Liver (tissue), 9 donors: Measurements from ENCODE around the gene DRGX. TPM values are rescaled to one million over a fixed set of nuclear protein-coding genes. Genes with fewer than 3 reads are reported as not detected.

Experiments
- DNase-seq: peaks from one replicate; pipeline ENCODE4 v3.0.0-alpha.2; 2017; ENCODE audit warnings: low spot score
- H3K27ac ChIP-seq, 2 donors: one replicate each; pipeline ENCODE4 v1.7.0; 2013; ENCODE audit warnings: inconsistent platforms in 2 of 2, low read length in 2 of 2, control low read depth in 1 of 2, low read depth in 1 of 2, mild to moderate bottlenecking in 1 of 2
- H3K27me3 ChIP-seq, 4 donors: one replicate each; pipeline versions ENCODE4 v1.6.1 to v1.7.0; 2013; ENCODE audit warnings: low read length in 3 of 4, inconsistent platforms in 1 of 4, mild to moderate bottlenecking in 1 of 4, moderate library complexity in 1 of 4; ENCODE audit not compliant: control insufficient read depth in 4 of 4, insufficient read depth in 4 of 4
- H3K36me3 ChIP-seq, 4 donors: one replicate each; pipeline versions ENCODE4 v1.6.1 to v1.7.0; 2013; ENCODE audit warnings: low read length in 3 of 4, mild to moderate bottlenecking in 3 of 4, low read depth in 1 of 4, moderate library complexity in 1 of 4; ENCODE audit not compliant: control insufficient read depth in 4 of 4, insufficient read depth in 3 of 4
- H3K4me1 ChIP-seq, 4 donors: one replicate each; pipeline versions ENCODE4 v1.6.1 to v1.7.0; 2013; ENCODE audit warnings: low read length in 3 of 4, mild to moderate bottlenecking in 3 of 4, moderate library complexity in 1 of 4; ENCODE audit not compliant: control insufficient read depth in 4 of 4, insufficient read depth in 4 of 4
- H3K4me3 ChIP-seq, 3 donors: one replicate each; pipeline versions ENCODE4 v1.6.1 to v1.7.0; 2013; ENCODE audit warnings: low read length in 3 of 3, control low read depth in 1 of 3, low read depth in 1 of 3, mild to moderate bottlenecking in 1 of 3
- H3K9ac ChIP-seq, 2 donors: one replicate each; pipeline ENCODE4 v1.7.0; 2013; ENCODE audit warnings: low read length in 2 of 2, mild to moderate bottlenecking in 2 of 2, moderate library complexity in 2 of 2, control low read depth in 1 of 2, low read depth in 1 of 2
- H3K9me3 ChIP-seq, 4 donors: one replicate each; pipeline versions ENCODE4 v1.6.1 to v1.7.0; 2013; ENCODE audit warnings: low read length in 3 of 4; ENCODE audit not compliant: control insufficient read depth in 4 of 4
- EGR1 ChIP-seq, 2 donors: IDR thresholded peaks; 2 replicates each; pipeline ENCODE4 v1.6.1; 2016 to 2018; ENCODE audit warnings: antibody characterized with exemption in 2 of 2, low read depth in 2 of 2
- FOXA1 ChIP-seq: IDR thresholded peaks from 2 replicates; pipeline ENCODE4 v1.6.1; 2016; ENCODE audit warnings: antibody characterized with exemption
- FOXA2 ChIP-seq: IDR thresholded peaks from 2 replicates; pipeline ENCODE4 v1.6.1; 2016; ENCODE audit warnings: antibody characterized with exemption
- GABPA ChIP-seq, 2 donors: IDR thresholded peaks in 1 of 2; conservative IDR thresholded peaks in 1 of 2; 2 replicates each; pipeline ENCODE4 v1.6.1; 2016; ENCODE audit warnings: antibody characterized with exemption in 2 of 2, mild to moderate bottlenecking in 1 of 2, moderate library complexity in 1 of 2
- HNF4A ChIP-seq, 2 donors: conservative IDR thresholded peaks; 2 replicates each; pipeline ENCODE4 v1.6.1; 2016; ENCODE audit warnings: antibody characterized with exemption in 2 of 2, mild to moderate bottlenecking in 2 of 2
- HNF4G ChIP-seq: IDR thresholded peaks from 2 replicates; pipeline ENCODE4 v1.6.1; 2016; ENCODE audit warnings: antibody characterized with exemption
- NR2F2 ChIP-seq: IDR thresholded peaks from 2 replicates; pipeline ENCODE4 v1.6.1; 2016; ENCODE audit warnings: antibody characterized with exemption
- RAD21 ChIP-seq, 2 donors: IDR thresholded peaks; 2 replicates each; pipeline ENCODE4 v1.6.1; 2016; ENCODE audit warnings: antibody characterized with exemption in 2 of 2, mild to moderate bottlenecking in 2 of 2
- RXRA ChIP-seq, 2 donors: IDR thresholded peaks; 2 replicates each; pipeline ENCODE4 v1.6.1; 2017 to 2018; ENCODE audit warnings: antibody characterized with exemption in 2 of 2, mild to moderate bottlenecking in 1 of 2
- SP1 ChIP-seq: IDR thresholded peaks from 2 replicates; pipeline ENCODE4 v1.6.1; 2018; ENCODE audit warnings: antibody characterized with exemption, mild to moderate bottlenecking
- TAF1 ChIP-seq: conservative IDR thresholded peaks from 2 replicates; pipeline ENCODE4 v1.6.1; 2016; ENCODE audit warnings: antibody characterized with exemption, mild to moderate bottlenecking
- YY1 ChIP-seq: IDR thresholded peaks from 2 replicates; pipeline ENCODE4 v1.6.1; 2016; ENCODE audit warnings: antibody characterized with exemption, mild to moderate bottlenecking
- WGBS: extraction: QIAGEN DNeasy Blood & Tissue Kit; methylation state at CpG from one replicate; pipeline ENCODE4 v1.1.7; 2013; 5-methylcytosine and 5-hydroxymethylcytosine counted together
- polyA plus RNA-seq, 2 donors: library from polyadenylated mRNA; stranded (reverse) in 1 of 2; unstranded in 1 of 2; fragments of 200-250 nt in 1 of 2; fragments of >200 nt in 1 of 2; fragmentation: Nextera tagmentation in 1 of 2; extraction: Ambion mirVana in 1 of 2; gene quantifications; one replicate each; pipeline versions ENCODE4 v1.2.1 to v1.2.3, GENCODE V29; 2013 to 2015
- total RNA-seq, 2 donors: library from RNA; depleted of rRNA; stranded (reverse); fragments of >200 nt; gene quantifications; one replicate each; pipeline ENCODE4 v1.2.3, GENCODE V29; 2014
- TF ChIP-seq, protein P1 (sequence below): IDR thresholded peaks from 2 replicates; pipeline ENCODE4 v1.6.1; 2016; ENCODE audit warnings: antibody characterized with exemption
- TF ChIP-seq, protein P2 (sequence below): IDR thresholded peaks from 2 replicates; pipeline ENCODE4 v1.6.1; 2016; ENCODE audit warnings: antibody characterized with exemption
- TF ChIP-seq, protein P3 (sequence below): IDR thresholded peaks from 2 replicates; pipeline ENCODE4 v1.6.1; 2016; ENCODE audit warnings: antibody characterized with exemption, mild to moderate bottlenecking
- TF ChIP-seq, protein P4 (sequence below): fragments of 150-350 bp; IDR thresholded peaks from 2 replicates; pipeline ENCODE4 v1.5.1; 2017; ENCODE audit warnings: improper control_type of control experiment, low read depth, low read length; ENCODE audit not compliant: missing input control
- TF ChIP-seq, protein P5 (sequence below): IDR thresholded peaks from 2 replicates; pipeline ENCODE4 v1.6.1; 2016; ENCODE audit warnings: antibody characterized with exemption
- donor health status: healthy.
- donor health status: healthy.
- donor health status: healthy.
- donor health status: healthy.
- donor health status: healthy.

Gene DRGX
- total and polyA plus RNA-seq, 4 donors: not detected

DNA sequence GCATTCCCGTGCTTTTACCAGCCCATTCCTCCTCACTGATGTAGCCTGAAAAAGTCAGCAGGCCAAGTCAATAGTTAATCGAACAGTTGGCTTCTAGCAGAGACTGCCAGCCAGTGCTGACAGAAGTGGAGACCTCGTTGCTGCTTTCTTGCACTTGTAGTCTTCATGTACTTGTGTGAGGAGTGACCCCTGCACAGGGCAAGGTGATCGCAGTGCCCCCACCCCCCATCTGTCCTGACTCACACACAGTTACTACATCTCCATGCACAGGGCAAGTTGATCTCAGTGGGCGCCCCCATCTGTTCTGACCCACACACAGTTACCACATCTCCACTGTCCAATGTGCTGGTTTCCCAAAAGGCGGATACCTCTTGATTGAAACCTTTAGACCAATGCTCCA, 62.7 kb downstream of the DRGX start:
- Histone ChIP-seq H3K27ac (no peak overlapping the region), H3K36me3 (no peaks in the 10 kb centered on the region), H3K9me3 (no peaks in the 10 kb centered on the region), H3K4me3 (no peak overlapping the region), H3K4me1 (no peaks in the 10 kb centered on the region), H3K27me3 (no peaks in the 10 kb centered on the region), H3K9ac (no peak overlapping the region)
- 78% methylated on average over 6 of the region's 6 CpGs for whole genome bisulfite sequencing
- peak; percentile 25 for DNase-seq
- TF ChIP-seq, protein P1, sequence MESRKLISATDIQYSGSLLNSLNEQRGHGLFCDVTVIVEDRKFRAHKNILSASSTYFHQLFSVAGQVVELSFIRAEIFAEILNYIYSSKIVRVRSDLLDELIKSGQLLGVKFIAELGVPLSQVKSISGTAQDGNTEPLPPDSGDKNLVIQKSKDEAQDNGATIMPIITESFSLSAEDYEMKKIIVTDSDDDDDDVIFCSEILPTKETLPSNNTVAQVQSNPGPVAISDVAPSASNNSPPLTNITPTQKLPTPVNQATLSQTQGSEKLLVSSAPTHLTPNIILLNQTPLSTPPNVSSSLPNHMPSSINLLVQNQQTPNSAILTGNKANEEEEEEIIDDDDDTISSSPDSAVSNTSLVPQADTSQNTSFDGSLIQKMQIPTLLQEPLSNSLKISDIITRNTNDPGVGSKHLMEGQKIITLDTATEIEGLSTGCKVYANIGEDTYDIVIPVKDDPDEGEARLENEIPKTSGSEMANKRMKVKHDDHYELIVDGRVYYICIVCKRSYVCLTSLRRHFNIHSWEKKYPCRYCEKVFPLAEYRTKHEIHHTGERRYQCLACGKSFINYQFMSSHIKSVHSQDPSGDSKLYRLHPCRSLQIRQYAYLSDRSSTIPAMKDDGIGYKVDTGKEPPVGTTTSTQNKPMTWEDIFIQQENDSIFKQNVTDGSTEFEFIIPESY: no peak
- no peak for TF ChIP-seq FOXA2
- TF ChIP-seq, protein P2, sequence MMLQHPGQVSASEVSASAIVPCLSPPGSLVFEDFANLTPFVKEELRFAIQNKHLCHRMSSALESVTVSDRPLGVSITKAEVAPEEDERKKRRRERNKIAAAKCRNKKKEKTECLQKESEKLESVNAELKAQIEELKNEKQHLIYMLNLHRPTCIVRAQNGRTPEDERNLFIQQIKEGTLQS: no peak
- TF ChIP-seq, protein P3, sequence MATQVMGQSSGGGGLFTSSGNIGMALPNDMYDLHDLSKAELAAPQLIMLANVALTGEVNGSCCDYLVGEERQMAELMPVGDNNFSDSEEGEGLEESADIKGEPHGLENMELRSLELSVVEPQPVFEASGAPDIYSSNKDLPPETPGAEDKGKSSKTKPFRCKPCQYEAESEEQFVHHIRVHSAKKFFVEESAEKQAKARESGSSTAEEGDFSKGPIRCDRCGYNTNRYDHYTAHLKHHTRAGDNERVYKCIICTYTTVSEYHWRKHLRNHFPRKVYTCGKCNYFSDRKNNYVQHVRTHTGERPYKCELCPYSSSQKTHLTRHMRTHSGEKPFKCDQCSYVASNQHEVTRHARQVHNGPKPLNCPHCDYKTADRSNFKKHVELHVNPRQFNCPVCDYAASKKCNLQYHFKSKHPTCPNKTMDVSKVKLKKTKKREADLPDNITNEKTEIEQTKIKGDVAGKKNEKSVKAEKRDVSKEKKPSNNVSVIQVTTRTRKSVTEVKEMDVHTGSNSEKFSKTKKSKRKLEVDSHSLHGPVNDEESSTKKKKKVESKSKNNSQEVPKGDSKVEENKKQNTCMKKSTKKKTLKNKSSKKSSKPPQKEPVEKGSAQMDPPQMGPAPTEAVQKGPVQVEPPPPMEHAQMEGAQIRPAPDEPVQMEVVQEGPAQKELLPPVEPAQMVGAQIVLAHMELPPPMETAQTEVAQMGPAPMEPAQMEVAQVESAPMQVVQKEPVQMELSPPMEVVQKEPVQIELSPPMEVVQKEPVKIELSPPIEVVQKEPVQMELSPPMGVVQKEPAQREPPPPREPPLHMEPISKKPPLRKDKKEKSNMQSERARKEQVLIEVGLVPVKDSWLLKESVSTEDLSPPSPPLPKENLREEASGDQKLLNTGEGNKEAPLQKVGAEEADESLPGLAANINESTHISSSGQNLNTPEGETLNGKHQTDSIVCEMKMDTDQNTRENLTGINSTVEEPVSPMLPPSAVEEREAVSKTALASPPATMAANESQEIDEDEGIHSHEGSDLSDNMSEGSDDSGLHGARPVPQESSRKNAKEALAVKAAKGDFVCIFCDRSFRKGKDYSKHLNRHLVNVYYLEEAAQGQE: no peak
- TF ChIP-seq GABPA (IDR thresholded peaks at IDR 0.05 in 1 of 2, conservative IDR thresholded peaks at IDR 0.05 in 1 of 2): no peak
- TF ChIP-seq SP1: no peak

DNA sequence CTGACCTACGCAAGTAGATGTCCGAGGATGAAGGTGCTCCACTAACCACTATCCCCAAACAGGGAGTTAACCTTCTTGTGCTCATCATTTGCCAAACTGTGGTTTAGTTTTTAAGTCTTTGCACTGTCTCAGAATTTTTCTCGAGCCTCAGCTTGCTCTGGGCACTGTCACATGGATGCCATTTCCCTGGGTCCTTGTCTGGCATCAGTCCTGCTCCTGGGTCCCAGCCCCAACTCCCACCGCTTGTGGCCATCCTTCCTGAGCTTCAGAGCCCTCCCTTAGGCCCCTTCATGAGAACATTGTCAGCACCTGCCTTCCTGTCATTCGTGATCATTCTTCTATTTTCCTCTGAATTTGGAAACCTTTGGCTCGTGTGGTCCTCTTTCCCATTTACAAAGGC, 63.1 kb downstream of the DRGX start:
- Histone ChIP-seq H3K9ac (no peak overlapping the region), H3K4me1 (no peaks in the 10 kb centered on the region), H3K9me3 (no peaks in the 10 kb centered on the region), H3K36me3 (no peaks in the 10 kb centered on the region), H3K4me3 (no peak overlapping the region), H3K27ac (no peak overlapping the region), H3K27me3 (no peaks in the 10 kb centered on the region)
- DNase-seq: no peak
- no peak for TF ChIP-seq HNF4A (conservative IDR thresholded peaks at IDR 0.05)
- no peak for TF ChIP-seq FOXA1
- TF ChIP-seq, protein P1: no peak
- TF ChIP-seq, protein P4, sequence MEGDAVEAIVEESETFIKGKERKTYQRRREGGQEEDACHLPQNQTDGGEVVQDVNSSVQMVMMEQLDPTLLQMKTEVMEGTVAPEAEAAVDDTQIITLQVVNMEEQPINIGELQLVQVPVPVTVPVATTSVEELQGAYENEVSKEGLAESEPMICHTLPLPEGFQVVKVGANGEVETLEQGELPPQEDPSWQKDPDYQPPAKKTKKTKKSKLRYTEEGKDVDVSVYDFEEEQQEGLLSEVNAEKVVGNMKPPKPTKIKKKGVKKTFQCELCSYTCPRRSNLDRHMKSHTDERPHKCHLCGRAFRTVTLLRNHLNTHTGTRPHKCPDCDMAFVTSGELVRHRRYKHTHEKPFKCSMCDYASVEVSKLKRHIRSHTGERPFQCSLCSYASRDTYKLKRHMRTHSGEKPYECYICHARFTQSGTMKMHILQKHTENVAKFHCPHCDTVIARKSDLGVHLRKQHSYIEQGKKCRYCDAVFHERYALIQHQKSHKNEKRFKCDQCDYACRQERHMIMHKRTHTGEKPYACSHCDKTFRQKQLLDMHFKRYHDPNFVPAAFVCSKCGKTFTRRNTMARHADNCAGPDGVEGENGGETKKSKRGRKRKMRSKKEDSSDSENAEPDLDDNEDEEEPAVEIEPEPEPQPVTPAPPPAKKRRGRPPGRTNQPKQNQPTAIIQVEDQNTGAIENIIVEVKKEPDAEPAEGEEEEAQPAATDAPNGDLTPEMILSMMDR: no peak
- TF ChIP-seq, protein P3: no peak
- no peak for TF ChIP-seq FOXA2
- no peak for TF ChIP-seq RXRA (IDR thresholded peaks at IDR 0.05)
- TF ChIP-seq NR2F2: no peak
- no peak for TF ChIP-seq EGR1 (IDR thresholded peaks at IDR 0.05; ENCODE audit: low read depth in 2 of 2)
- TF ChIP-seq, protein P5, sequence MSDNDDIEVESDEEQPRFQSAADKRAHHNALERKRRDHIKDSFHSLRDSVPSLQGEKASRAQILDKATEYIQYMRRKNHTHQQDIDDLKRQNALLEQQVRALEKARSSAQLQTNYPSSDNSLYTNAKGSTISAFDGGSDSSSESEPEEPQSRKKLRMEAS: no peak
- no peak for TF ChIP-seq SP1
- TF ChIP-seq TAF1: no peak
- no peak for TF ChIP-seq RAD21 (IDR thresholded peaks at IDR 0.05)
- TF ChIP-seq HNF4G: no peak
- no peak for TF ChIP-seq YY1
- WGBS: 81% methylated on average over 6 of the region's 6 CpGs
